Measurements from ENCODE around the gene SMARCD2.

DNA sequence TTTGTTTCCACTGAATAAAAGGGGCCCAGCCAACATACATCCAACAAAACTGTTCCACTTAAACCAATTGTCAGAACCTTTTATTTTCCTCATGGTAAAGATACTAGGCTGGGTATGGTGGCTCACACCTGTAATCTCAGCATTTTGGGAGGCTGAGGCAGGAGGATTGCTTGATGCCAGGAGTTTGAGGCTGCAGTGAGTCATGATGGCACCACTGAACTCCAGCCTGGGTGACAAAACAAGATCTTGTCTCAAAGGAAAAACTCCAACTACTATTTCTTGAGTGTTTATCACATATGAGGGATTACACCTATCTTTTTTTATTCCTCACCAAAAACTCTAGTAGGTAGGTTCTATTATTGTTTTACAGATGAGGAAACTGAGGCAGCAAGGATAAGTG lies 19.9 kb downstream of the SMARCD2 start:
- TF ChIP-seq POLR2A (IDR thresholded peaks at IDR 0.05) = no peak
- TF ChIP-seq, protein P1, sequence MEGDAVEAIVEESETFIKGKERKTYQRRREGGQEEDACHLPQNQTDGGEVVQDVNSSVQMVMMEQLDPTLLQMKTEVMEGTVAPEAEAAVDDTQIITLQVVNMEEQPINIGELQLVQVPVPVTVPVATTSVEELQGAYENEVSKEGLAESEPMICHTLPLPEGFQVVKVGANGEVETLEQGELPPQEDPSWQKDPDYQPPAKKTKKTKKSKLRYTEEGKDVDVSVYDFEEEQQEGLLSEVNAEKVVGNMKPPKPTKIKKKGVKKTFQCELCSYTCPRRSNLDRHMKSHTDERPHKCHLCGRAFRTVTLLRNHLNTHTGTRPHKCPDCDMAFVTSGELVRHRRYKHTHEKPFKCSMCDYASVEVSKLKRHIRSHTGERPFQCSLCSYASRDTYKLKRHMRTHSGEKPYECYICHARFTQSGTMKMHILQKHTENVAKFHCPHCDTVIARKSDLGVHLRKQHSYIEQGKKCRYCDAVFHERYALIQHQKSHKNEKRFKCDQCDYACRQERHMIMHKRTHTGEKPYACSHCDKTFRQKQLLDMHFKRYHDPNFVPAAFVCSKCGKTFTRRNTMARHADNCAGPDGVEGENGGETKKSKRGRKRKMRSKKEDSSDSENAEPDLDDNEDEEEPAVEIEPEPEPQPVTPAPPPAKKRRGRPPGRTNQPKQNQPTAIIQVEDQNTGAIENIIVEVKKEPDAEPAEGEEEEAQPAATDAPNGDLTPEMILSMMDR (IDR thresholded peaks at IDR 0.05) = no peak
